DND-41 (cell line): Measurements from ENCODE around the gene UBFD1.
A peak's percentile ranks its signal among the peaks of the same experiment; 100 is the strongest.

Experiments used
- ATAC-seq: fragments of 200-7000 bp; cut with Tn5 transposase; 3 replicates; pipeline ENCODE4 v1.9.1; 2021; ENCODE audit warnings: low read depth; ENCODE audit not compliant: insufficient read depth
- DNase-seq: peaks from one replicate; pipeline ENCODE4 v3.0.0-alpha.2; 2020
- H2AFZ ChIP-seq: 2 replicates; pipeline ENCODE4 v1.6.0; 2012; ENCODE audit warnings: low read depth, low read length
- H3K27ac ChIP-seq: 2 replicates; pipeline ENCODE4 v1.5.1; 2012; ENCODE audit warnings: low read length, inconsistent platforms
- H3K27me3 ChIP-seq: fragments of 200-600 bp; sonication (generic); 2 replicates; pipeline ENCODE4 v1.6.0; 2012; ENCODE audit warnings: low read length, mild to moderate bottlenecking, inconsistent platforms; ENCODE audit not compliant: insufficient read depth, poor library complexity
- H3K36me3 ChIP-seq: 2 replicates; pipeline ENCODE4 v1.5.1; 2012; ENCODE audit warnings: low read length, inconsistent platforms; ENCODE audit not compliant: insufficient read depth
- H3K4me1 ChIP-seq: 2 replicates; pipeline ENCODE4 v1.5.1; 2012; ENCODE audit warnings: mild to moderate bottlenecking, low read length; ENCODE audit not compliant: insufficient read depth
- H3K4me2 ChIP-seq: 2 replicates; pipeline ENCODE4 v1.6.0; 2012; ENCODE audit warnings: mild to moderate bottlenecking, moderate library complexity, low read length, inconsistent platforms; ENCODE audit not compliant: insufficient read depth
- H3K4me3 ChIP-seq, 2 experiments: fragments of 200-600 bp in 1 of 2; shearing (Covaris generic) in 1 of 2; 2 replicates each; pipeline ENCODE4 v1.5.1; 2012 to 2016; ENCODE audit warnings: inconsistent platforms in 2 of 2, low read length in 2 of 2, mild to moderate bottlenecking in 2 of 2, low read depth in 1 of 2, moderate library complexity in 1 of 2
- H3K79me2 ChIP-seq: 2 replicates; pipeline ENCODE4 v1.6.0; 2012; ENCODE audit warnings: low read length, inconsistent platforms; ENCODE audit not compliant: insufficient read depth
- H3K9ac ChIP-seq: 2 replicates; pipeline ENCODE4 v1.6.0; 2012; ENCODE audit warnings: low read depth, mild to moderate bottlenecking, inconsistent platforms, low read length, moderate library complexity
- H3K9me3 ChIP-seq: 2 replicates; pipeline ENCODE4 v1.5.1; 2012; ENCODE audit warnings: low read length, moderate library complexity, mild to moderate bottlenecking, inconsistent platforms; ENCODE audit not compliant: insufficient read depth, severe bottlenecking
- H4K20me1 ChIP-seq: 2 replicates; pipeline ENCODE4 v1.6.0; 2012; ENCODE audit warnings: low read length; ENCODE audit not compliant: insufficient read depth
- CTCF ChIP-seq: IDR thresholded peaks from 2 replicates; pipeline ENCODE4 v1.5.1; 2012; ENCODE audit warnings: borderline replicate concordance, low read length, moderate library complexity, mild to moderate bottlenecking; ENCODE audit not compliant: poor library complexity, severe bottlenecking; ENCODE audit errors: extremely low read depth
- EZH2 ChIP-seq: IDR thresholded peaks from 3 replicates; pipeline ENCODE4 v1.6.1; 2012; ENCODE audit warnings: borderline replicate concordance, low read depth, mild to moderate bottlenecking, moderate library complexity, low read length, inconsistent platforms; ENCODE audit not compliant: severe bottlenecking

The UBFD1 gene

GRCh38 chr16:23512168-23512695, 45.3 kb upstream of the UBFD1 start:
- ATAC-seq, result no peak
- H2AFZ ChIP-seq, result no peak overlapping the region
- H3K27me3 ChIP-seq, result no peaks in the 10 kb centered on the region
- H3K27ac ChIP-seq, result no peak overlapping the region
- H3K9ac ChIP-seq, result no peak overlapping the region
- TF ChIP-seq CTCF, result no peak
- TF ChIP-seq EZH2, result no peak
- no peaks in the 10 kb centered on the region; the same call in 1 of the 2 replicates for H4K20me1 ChIP-seq
- H3K79me2 ChIP-seq, result no peaks in the 10 kb centered on the region
- no peak overlapping the region for H3K4me3 ChIP-seq
- H3K36me3 ChIP-seq, result 0 out of 2 replicates have a peak, but pooled peaks cover 4% of the 10 kb centered on the region
- H3K4me1 ChIP-seq, result no peaks in the 10 kb centered on the region
- no peak overlapping the region for H3K4me2 ChIP-seq
- no peaks in the 10 kb centered on the region for H3K9me3 ChIP-seq
- DNase-seq, result no peak

DNA sequence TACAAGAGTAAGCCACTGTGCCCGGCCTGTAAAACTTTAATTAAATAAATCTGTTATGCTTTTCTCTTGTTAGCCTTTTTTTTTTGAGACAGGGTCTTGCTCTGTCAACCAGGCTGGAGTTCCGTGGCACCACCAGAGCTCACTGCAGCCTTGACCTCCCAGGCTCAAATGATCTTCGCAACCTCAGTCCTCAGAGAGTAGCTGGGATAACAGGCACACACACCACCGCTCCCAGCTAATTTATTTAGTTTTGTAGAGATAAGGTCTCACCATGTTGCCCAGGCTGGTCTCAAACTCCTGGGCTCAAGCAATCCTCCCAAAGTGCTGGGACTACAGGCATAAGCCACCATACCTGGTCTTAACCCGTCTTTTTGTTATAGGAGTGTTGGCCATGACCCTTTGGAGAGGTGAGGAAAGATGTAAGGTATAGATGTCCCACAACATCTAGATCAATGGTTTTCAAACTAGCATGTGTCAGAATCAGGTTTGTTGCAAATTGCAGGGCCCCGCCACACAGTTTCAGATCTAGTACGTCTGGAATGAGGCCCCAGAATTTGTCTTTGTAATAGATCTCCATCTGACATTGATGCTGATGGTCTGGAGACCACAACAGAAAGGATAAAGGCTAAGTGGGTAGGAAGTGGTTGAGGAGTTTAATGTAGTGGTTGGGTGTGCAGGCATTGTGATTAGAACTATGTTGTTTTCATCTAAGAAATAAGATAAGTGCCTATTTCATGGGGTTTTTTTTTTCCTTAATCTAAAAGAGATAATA, 43.0 kb upstream of the UBFD1 start:
- TF ChIP-seq CTCF, result no peak
- TF ChIP-seq EZH2, result no peak
- no peak overlapping the region for H3K4me2 ChIP-seq
- H3K79me2 ChIP-seq, result no peaks in the 10 kb centered on the region
- H3K27me3 ChIP-seq, result no peaks in the 10 kb centered on the region
- no peaks in the 10 kb centered on the region for H3K4me1 ChIP-seq
- ATAC-seq (peak; percentile 79), DNase-seq (peak; percentile 29)
- peaks cover 11% of the 10 kb centered on the region for H3K36me3 ChIP-seq
- no peak overlapping the region for H3K9ac ChIP-seq
- no peak overlapping the region for H3K27ac ChIP-seq
- no peak overlapping the region for H2AFZ ChIP-seq
- H3K4me3 ChIP-seq, result no peak overlapping the region
- no peaks in the 10 kb centered on the region; the same call in 1 of the 2 replicates for H4K20me1 ChIP-seq
- no peaks in the 10 kb centered on the region for H3K9me3 ChIP-seq

- Histone ChIP-seq H3K79me2 (no peaks in the 10 kb centered on the region), H4K20me1 (no peaks in the 10 kb centered on the region; the same call in 1 of the 2 replicates), H3K4me1 (no peaks in the 10 kb centered on the region), H3K9ac (no peak overlapping the region), H3K9me3 (no peaks in the 10 kb centered on the region), H3K4me3 (no peak overlapping the region), H3K4me2 (no peak overlapping the region), H3K36me3 (peaks cover 24% of the 10 kb centered on the region), H3K27ac (no peak overlapping the region), H3K27me3 (no peaks in the 10 kb centered on the region), H2AFZ (no peak overlapping the region)
- no peak for TF ChIP-seq CTCF
- TF ChIP-seq EZH2, result no peak
- ATAC-seq (no peak), DNase-seq (no peak)
Measured at GRCh38 chr16:23515881-23516280, 41.6 kb upstream of the UBFD1 start.
